ENCODE data around the gene ITGA11. TPM values are rescaled to one million over a fixed set of nuclear protein-coding genes. Genes with fewer than 3 reads are reported as not detected.

The ITGA11 gene
- total RNA-seq, 1 donor from 2014 or later: 23.5 TPM

DNA sequence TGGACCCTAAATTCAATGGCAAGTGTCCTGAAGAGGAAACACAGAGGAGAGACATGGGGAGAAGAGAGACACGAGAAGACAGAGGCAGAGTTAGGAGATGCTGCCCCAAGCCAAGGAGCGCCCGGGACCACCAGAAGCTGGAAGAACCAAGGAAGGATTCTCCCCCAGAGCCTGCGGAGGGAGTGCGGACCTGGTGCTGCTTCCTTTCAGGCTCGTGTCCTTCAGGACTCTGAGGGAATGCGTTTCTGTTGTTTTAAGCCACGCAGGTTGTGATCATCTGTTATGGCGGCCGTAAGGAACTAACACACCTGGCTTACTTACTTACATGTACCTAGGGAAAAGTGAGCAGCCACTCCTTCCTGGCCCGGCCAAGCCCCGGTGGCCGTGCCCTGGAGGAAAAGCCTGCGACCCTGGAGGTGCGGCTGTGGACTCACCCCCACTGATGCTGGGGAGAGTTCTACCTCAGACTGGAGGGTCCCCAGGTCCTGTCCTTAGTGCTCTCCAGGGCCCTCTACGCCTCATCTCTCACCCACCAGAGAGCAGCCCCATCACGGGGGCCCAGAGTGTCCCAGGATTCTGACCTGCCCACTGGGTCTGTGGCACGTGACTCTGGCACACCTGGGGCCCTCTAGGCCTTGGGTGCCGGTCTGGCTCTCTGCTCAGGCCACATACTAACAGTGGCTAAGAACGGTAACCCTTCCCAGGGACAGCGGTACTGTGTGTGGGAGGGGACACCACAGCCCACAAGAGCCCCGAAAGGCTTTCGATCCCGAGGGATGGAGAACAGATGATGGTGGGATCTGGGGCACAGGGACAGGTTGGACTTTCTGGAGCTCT lies 61.8 kb downstream of the ITGA11 start:
- DNase-seq: no peak
- intact Hi-C loops (cut with micrococcal nuclease): loop anchor here (5.0 kb wide), 1 partner anchor 63 kb away; no protein-coding TSS in a partner anchor
- no peak for ATAC-seq

DNA sequence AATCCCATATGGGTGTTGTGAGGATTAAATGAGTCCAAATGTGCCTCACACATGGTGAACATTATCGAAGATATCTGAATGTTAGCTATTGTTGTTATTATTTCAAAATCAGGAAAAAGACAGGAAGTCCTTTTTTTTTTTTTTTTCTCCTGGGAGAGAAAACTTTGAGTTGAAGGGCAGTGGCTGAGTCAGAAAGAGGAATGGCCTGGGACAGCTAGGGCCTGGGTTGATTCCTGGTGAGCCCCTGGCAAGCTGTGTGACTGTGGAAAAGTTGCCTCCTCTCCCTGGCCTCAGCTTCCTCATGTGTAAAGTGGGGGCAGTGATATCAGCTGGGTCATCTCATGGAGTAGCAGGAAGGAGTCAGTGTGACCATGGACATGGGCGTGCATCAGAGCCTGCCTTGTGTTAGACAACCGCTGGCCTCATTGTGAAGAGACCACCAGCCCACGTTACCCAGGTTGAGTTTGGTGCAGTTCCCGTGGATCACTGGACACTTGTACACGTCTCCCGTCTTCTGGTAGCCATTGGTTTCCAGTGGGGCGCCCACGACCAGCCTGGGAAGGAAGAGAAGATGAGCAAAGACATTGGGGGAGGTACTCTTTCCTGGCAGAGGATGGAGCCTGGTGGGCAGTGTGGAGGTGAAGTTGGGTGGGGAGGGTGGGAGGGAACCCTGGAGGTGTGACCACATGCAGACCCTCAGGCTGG lies 63.1 kb downstream of the ITGA11 start:
- DNase-seq (no peak), ATAC-seq (no peak)
- intact Hi-C loops (cut with micrococcal nuclease): loop anchor here (5.0 kb wide), 1 partner anchor 62 kb away; no protein-coding TSS in a partner anchor

DNA sequence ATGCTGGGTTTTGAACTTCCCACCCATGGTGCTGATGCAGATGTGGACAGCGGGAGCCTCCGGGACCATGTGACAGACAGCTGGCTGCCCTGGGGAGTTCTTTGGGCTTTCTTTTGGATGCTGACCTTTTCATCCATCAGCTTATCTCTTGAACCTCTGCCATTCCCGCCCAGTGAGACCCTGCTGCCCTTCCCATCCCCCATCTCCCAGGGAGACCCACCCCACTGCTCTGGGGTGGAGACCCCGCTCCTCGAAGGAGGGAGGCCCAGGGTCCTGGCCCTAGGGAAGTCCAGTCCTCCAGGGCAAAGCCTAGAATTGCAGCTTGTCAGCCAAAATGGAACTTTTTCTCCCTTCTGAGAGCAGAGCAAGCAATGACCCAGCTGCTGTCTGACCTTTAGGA lies 64.0 kb downstream of the ITGA11 start:
- intact Hi-C loops (cut with micrococcal nuclease): loop anchor here (5.0 kb wide), 1 partner anchor 61 kb away; no protein-coding TSS in a partner anchor
- ATAC-seq (no peak), DNase-seq (peak; percentile 39)

DNA sequence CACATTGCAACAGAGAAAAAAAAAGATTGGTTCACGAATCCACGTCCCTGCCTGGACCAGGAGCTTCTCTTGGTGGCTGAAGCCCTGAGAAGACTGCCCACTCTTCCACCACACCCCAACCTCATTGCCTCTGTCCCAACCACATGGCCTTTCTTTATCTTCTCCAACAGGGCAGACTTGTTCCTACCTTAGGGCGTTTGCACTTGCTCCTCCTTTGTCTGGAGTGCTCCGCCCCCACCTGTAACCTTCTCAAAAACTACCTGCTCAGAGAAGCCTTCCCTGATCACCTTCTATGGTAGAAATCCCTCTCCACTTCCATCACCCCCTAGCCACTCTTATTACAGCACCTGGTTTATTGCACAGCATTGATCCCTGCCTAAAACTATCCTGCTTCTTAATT lies 64.7 kb downstream of the ITGA11 start:
- intact Hi-C loops (cut with micrococcal nuclease): loop anchor here (5.0 kb wide), 1 partner anchor 60 kb away; no protein-coding TSS in a partner anchor
- no peak for ATAC-seq
- no peak for DNase-seq

DNA sequence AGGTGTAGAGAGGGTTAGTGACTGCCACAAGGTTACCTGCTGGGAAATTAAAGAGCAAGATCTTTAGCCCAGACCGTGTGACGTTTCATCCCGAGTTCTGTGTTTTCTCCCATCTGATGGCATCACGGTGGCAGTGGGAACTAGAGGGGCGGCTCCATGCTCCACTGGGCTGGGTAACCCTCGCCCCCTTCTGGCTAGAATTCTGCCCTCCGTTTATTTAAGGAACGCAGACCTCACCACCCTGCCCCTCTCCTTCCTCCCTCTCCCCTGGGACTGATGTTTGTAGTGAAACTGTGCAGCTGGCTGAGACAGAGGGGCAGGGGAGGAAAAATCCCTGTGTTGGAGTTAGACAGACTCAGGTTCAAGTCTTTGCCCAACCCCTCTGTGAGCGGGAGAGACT lies 65.6 kb downstream of the ITGA11 start:
- intact Hi-C loops (cut with micrococcal nuclease): loop anchor here (5.0 kb wide), 1 partner anchor 59 kb away; no protein-coding TSS in a partner anchor
- no peak for ATAC-seq
- DNase-seq: no peak

DNA sequence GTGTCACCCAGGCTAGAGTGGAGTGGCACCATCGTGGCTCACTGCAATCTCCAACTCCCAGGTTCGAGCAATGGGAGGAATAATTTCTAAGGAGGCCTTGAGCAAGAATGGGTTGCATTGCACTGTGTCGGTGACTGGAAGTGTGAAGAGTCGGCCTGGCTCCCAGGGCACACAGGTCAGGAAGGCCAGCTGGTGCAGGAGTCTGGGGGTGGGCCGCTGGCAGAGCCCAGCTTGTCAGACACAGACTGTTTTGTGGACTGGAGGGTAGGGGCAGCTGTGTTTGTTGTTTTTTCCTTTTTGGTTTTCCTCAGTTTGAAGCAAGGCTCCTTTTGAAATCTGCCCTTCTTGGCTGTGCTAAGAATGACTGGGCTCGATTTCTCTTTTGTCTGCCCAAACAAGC lies 66.2 kb downstream of the ITGA11 start:
- ATAC-seq (peak; percentile 3), DNase-seq (no peak)
- intact Hi-C loops (cut with micrococcal nuclease): loop anchor here (5.0 kb wide), 1 partner anchor 58 kb away; no protein-coding TSS in a partner anchor

DNA sequence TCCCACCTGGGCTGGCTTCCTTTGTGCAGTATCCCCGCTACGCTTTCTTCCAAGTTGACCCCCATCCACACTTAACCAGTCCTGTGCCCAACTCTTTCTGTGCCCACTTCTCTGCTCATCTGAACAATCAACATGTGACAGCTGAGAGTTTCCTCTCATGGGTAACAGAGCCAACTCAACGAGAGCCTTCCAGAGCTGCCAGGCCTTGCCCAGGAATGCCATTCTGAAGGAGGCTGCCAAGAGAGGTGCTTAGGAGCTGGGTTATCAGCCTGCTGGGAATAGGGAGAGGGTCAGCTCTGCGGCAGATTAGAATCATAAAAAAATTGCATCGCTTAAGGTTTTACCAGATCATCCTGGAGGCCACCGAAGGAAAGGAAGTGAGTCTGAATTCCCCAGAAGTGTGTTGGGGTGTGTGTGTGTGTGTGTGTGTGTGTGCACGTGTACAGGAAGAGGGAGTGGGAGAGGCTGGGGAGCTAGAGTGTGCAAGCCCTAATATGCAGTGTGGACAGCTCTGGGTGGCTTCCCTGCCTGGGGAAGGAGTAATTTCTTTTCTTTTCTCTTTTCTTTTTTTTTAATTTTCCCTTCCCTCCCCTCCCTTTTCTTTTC lies 66.7 kb downstream of the ITGA11 start:
- intact Hi-C loops (cut with micrococcal nuclease): loop anchor here (5.0 kb wide), 1 partner anchor 58 kb away; no protein-coding TSS in a partner anchor
- ATAC-seq (peak; percentile 82), DNase-seq (peak; percentile 62)

DNA sequence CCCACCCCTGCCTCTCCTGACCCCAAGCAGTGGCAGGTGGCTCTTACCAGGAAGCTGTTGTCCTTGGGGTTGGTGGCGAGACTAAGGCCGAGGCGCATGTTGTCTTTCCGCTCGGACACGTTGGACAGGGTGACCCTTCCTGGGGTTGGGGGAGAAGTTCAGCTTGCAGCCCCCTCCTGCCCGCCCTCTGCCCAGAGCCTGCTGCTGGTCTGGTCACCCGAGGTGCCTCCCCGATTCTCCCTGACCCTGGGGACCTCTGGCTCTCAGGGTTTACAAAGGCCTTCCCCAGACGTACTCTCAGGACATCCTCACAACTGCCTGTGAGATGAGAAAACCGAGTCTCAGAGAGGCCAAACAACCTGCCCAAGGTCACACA lies 67.3 kb downstream of the ITGA11 start:
- ATAC-seq: peak; percentile 19
- intact Hi-C loops (cut with micrococcal nuclease): loop anchor here (5.0 kb wide), 1 partner anchor 57 kb away; no protein-coding TSS in a partner anchor
- no peak for DNase-seq

DNA sequence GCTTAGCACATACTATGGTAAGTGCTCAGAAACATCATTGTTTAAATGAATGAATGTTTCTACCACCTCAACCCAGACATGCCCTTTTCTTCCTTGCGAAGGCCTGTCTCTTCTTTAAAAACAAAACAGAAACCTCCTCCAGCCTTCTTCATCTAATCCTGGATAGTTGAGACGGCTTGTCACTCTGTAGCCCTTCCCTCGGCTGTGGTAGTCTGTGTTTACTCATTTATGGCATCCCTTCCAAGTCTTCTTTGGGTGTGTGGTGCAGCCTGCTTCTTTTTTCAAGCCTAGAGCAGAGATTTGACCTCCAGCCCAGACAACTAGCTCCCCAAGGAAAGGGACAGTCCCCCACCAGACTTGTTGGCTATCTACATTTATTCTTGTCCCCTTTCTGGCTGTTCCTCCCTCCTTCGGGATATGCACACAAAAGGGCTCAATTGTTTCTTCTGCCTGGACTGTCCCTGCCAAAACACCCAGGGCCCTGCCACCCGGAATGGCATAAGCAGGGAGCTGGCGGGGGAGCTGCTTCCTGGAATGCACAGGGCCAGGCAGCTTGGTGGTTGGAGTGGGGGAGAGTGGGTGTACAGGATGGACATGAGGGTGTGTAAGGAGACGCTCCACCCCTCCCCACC lies 67.8 kb downstream of the ITGA11 start:
- peak; percentile 73 for DNase-seq
- intact Hi-C loops (cut with micrococcal nuclease): no loop called here
- peak; percentile 66 for ATAC-seq

DNA sequence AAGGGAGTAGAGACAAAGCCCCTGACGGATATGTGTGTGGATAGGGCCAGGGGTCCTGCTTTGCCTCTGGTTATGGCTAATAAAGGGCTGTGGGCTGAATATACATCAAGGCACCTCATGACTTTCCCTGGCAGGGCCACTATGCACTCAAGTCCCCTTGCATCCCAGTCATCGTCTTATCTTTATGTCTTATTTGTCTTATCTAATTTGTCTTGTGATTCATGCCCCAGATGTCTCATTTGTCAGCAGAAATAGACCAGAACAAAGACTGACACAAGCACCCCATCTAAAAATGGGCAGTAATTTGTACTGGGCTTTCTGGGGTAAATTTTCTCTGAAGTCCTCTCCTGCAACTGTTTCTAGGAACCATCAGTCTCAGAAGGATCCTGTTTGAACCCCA lies 68.6 kb downstream of the ITGA11 start:
- ATAC-seq (no peak), DNase-seq (no peak)
- intact Hi-C loops (cut with micrococcal nuclease): no loop called here

DNA sequence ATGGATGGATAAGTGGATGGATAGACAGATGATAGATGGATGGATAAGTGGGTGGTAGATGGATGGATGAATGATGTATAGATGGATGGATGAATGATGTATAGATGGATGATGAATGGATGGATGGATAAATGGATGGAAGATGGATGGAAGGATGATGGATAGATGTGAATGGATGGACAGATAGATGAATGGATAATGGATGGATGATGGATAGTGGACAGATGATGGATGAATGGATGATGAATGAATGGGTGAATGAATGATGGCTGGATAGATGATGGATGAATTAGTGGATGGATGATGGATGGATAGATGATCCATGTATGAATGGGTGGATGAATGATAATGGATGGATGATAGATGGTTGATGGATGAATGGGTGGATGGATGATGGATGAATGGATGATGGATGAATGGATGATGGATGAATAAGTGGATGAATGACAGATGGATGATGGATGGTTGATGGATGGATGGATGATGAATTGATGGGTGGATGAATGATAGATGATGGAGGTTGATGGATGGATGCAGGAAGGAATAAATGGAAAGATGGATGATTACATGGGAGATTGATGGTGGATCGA lies 69.3 kb downstream of the ITGA11 start:
- ATAC-seq (no peak), DNase-seq (no peak)
- intact Hi-C loops (cut with micrococcal nuclease): no loop called here

DNA sequence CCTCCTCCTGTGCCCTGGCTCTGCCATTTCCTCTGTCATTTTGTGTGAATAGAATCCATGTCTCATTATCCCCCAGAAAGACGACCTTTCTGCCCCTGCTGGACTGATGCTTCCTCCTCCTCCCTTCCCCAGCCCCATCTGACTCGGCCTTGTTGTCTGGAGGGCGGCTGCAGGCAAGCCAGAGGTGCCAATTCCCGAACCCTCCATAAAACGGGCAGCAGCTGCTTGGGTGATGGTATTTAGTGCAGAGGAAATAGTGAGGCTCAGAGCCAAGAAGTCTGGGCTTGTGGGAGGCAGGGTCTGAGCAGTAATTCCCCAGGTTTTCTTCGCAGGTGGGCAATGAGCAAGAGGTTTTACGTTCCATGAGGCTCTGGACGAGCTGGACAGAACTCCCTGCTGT lies 71.2 kb downstream of the ITGA11 start:
- ATAC-seq (no peak), DNase-seq (no peak)
- intact Hi-C loops (cut with micrococcal nuclease): no loop called here

DNA sequence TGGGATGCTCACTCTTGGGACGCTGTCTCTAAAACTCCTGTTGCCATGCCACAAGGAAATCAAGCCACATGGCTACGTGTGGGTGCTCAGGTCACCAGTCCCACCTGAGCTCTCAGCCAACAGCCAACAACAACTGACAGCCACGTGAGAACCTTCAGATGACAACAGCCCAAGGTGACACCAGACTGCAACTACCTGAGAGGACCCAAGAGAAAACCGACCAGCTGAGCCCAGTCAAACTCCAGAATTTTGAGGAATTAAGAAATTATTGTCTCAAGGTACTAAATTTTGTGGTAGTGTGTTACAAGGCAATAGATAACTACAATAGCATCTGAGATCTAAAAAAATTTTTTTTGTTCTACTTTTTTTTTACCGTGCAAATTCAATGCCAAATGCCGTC lies 75.2 kb downstream of the ITGA11 start:
- ATAC-seq: no peak
- DNase-seq: no peak
- intact Hi-C loops (cut with micrococcal nuclease): no loop called here

DNA sequence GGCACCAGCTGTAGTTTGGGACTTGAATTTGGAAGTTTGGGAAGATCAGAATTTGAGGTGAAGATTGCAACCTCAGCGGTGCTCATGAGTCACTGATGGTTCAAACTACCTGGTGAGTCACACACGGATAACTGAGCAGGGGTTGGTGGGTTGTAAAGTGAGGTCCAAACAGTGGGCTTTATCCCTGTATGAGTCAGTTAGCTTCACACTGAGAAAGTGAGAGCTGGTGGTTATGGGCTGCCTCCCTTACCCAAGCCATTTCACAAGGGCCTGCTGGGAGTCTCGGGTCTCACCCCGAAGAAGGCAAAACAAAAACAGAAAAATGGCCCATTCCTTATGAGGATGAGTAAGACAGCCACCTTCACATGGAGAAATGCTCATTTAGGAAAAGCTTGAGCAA lies 77.0 kb downstream of the ITGA11 start:
- no peak for ATAC-seq
- DNase-seq: no peak
- intact Hi-C loops (cut with micrococcal nuclease): no loop called here

DNA sequence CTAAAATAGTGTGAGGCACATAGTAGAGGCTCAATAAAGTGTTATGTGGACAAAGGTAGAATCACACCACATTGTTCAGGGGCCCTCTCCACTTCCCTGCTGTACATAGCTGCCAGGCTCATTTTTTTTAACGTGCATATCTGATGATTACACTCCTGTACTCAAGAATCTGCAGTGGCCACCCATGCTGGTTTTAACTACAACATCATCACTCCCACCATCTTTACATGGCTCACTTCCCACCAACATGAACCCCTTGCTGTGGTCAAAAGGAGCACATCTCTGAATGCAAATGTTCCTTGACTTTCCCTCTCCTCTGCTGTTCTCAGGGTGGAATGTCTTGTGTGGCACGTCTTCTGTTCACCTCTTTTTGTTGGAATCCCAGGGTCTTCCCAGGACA lies 77.7 kb downstream of the ITGA11 start:
- DNase-seq (no peak), ATAC-seq (no peak)
- intact Hi-C loops (cut with micrococcal nuclease): no loop called here

DNA sequence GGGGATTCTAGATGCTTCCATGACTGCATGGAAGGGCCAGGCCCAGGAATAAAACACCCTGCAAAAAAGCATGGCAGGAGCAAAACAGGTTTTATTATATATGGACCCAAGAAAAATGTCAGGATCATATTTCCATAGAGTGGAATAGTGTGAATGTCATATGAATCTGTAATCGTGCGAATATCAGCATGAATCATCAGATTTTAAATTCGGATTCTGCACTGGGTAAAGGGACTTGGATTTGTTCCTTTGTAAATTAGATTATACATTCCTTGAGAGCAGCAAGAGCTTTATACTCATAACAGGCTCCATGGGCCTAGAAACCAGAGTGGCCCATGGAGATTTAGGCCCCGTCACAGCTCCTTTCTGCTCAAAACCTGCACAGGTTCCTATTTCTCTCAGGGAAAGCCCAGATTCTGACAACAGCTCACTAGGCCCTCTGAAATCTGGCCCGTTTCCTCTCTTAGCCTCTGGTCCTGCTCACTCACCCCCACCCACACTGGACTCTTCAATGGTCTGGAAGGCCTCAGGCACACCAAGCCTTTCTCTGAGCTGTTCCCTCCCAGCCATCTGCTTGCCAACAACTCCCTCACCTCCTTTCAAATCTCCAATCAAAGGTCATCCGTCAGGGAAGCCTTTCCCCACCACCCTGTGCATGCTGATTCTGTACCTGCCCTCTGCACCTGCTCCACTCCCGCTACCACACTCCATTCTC lies 78.4 kb downstream of the ITGA11 start:
- no peak for DNase-seq
- intact Hi-C loops (cut with micrococcal nuclease): no loop called here
- ATAC-seq: peak; percentile 83

DNA sequence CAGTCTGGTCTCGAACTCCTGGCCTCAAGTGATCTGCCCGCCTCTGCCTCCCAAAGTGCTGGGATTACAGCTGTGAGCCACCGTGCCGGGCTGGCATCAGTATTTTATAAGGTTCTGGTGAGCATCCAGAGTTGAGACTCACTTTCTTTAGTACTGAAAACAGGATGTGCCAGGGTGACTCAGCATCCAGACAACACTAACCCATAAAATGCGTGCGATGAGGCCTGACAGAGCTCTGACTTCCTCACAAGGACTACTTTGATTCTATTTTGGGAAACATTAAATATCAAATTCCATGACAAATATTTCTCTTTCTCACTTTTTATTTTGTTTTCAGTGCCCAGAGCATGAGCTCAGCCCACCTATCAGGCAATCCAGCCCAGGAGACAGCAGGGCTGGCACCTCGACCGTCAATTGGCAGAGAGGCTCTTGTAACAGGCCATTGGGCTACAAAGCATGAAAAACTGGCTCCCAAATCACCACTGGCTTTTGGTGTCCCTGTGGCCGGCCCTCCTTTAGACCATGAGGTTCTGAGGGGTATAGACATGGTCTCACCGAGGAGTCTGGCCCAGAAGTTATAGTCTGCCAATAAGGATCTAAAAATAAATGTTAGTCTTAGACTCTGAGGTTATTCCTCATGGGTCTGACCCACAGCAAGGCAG lies 79.4 kb downstream of the ITGA11 start:
- intact Hi-C loops (cut with micrococcal nuclease): no loop called here
- ATAC-seq (peak; percentile 44), DNase-seq (no peak)

DNA sequence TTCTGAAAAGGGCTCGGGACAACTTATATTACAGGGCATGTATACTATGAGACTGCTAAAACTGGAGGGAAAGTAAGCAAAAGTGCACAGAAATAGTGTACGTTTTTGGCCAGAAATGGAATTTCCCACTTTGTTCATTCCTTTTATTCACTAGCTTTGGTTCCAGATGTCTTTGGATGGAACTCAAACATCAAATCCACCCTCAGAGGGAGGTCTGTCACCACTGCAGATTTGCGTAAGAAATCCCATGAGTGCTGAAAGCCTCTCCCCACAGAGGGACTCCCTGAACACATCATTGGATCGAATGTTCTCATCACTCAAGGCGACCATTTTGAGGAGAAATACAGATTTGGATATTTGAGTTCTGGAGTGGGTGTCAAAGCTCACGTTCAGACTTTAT lies 82.8 kb downstream of the ITGA11 start:
- ATAC-seq (no peak), DNase-seq (no peak)
- intact Hi-C loops (cut with micrococcal nuclease): no loop called here

Data from left ventricle myocardium superior (tissue), 1 donor.